ENCODE data around the gene CUX1.

Gene CUX1

DNA sequence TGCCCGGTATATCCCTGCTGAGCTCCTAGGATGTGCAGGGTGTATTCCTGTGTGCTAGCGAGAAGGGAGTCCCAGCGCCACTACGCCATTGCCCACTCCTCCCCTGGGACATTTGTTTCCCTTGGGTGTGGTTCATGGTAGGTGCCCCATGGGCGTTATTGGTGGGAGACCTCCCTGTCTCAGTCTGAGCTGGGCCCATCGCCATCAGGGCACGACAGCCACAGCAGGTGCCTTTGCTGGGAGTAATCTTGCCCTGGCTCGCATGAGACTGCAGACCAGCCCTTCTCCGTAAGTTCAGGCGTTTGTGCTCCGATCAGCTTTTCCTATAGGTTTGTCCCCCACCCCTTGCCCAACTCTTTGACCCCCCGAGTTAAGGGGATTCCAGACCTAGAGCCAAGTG is 332.0 kb downstream of the CUX1 start:
- no peak overlapping the region for H3K4me3 Mint-ChIP-seq
- peaks cover 13% of the 10 kb centered on the region for H3K36me3 Mint-ChIP-seq
- no peaks in the 10 kb centered on the region for H3K27me3 Mint-ChIP-seq
- no peaks in the 10 kb centered on the region for H3K4me1 Mint-ChIP-seq (ENCODE audit: low read depth)
- no peaks in the 10 kb centered on the region for H3K9me3 Mint-ChIP-seq (ENCODE audit: low read depth)
- H3K27ac Mint-ChIP-seq, result no peak overlapping the region

DNA sequence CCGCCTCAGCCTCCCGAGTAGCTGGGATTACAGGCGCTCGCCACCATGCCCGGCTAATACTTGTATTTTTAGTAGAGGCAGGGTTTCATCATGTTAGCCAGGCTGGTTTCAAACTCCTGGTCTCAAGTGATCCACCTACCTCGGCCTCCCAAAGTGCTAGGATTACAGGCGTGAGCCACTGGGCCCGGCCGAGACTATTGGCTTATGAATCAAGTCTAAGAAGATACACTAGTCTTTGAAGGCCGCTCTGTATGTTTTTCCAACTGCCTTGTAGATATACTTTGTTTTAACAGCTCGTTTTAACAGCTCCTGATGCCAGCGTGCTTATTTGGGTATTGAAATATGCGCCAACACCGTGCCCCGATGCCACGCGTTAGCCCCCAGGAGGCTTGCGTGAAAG is 332.8 kb downstream of the CUX1 start:
- no peaks in the 10 kb centered on the region for H3K9me3 Mint-ChIP-seq (ENCODE audit: low read depth)
- no peak overlapping the region for H3K27ac Mint-ChIP-seq
- no peaks in the 10 kb centered on the region for H3K4me1 Mint-ChIP-seq (ENCODE audit: low read depth)
- H3K27me3 Mint-ChIP-seq, result no peaks in the 10 kb centered on the region
- no peak overlapping the region for H3K4me3 Mint-ChIP-seq
- H3K36me3 Mint-ChIP-seq, result peaks cover 10% of the 10 kb centered on the region

DNA sequence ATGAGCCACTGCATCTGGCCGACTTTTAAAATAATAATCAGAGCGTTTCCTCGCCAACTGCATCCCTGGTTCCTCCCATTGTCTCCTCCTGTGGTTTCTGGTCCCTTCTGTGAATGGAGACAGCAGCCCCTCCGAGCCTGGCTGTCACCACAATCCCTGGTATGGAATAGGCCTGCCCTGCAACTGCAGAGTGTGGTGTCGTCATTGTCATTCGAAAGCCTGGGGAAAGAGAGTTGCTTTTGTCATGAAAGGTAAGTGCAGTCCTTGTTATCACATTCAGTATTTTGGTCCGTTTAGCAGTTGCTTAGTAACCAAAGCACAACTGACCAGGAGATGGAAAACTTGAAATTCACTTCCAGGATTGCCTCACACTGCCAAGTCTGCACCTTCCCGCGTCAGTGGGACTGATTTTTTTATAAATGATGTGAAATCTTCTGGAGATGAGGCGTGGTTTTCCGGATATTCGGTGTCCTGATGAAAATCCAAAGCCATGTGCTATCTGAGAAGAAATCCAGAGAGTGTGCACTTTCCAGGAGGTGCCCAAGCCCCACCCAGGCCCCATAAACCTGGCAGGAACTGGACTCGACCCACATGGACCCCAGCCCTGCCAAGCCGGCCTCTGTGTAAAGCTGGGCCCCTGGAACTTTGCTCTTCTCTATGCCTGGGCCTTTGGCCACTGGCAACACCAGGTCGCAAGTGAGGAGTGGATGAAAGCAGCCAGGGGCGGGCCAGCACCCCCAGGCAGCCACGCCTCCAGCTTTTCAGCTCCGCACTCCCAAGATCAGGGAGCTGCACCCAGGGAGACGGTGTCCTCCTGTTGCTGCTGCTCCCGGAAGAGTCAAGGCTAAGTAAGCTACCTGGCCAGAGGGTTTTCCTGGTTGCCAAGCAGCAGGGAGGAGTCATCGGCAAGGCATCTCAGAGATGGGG is 335.5 kb downstream of the CUX1 start:
- no peaks in the 10 kb centered on the region for H3K27me3 Mint-ChIP-seq
- H3K27ac Mint-ChIP-seq, result no peak overlapping the region
- H3K9me3 Mint-ChIP-seq (ENCODE audit: low read depth), result no peaks in the 10 kb centered on the region
- peaks cover 8% of the 10 kb centered on the region for H3K36me3 Mint-ChIP-seq
- no peaks in the 10 kb centered on the region for H3K4me1 Mint-ChIP-seq (ENCODE audit: low read depth)
- no peak overlapping the region for H3K4me3 Mint-ChIP-seq

DNA sequence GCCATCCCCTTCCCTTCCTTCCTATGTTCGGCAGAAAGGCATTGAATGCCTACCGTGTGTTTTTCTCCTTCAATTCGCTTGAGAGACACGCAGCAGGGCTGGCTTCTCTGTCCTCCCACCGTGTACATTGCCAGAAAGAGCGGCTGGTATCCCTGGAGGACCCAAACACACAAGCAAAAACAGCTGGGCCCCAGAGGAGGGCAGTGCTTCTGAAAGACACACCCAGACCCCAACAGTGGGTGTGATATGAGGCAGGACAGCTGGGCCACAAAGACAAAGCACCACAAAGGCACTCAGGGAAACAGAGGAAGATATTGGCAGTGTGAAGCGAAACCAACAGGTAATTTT is 336.1 kb downstream of the CUX1 start:
- no peaks in the 10 kb centered on the region for H3K27me3 Mint-ChIP-seq
- peaks cover 11% of the 10 kb centered on the region for H3K36me3 Mint-ChIP-seq
- H3K4me3 Mint-ChIP-seq, result no peak overlapping the region
- no peak overlapping the region for H3K27ac Mint-ChIP-seq
- H3K9me3 Mint-ChIP-seq (ENCODE audit: low read depth), result no peaks in the 10 kb centered on the region
- no peaks in the 10 kb centered on the region for H3K4me1 Mint-ChIP-seq (ENCODE audit: low read depth)

DNA sequence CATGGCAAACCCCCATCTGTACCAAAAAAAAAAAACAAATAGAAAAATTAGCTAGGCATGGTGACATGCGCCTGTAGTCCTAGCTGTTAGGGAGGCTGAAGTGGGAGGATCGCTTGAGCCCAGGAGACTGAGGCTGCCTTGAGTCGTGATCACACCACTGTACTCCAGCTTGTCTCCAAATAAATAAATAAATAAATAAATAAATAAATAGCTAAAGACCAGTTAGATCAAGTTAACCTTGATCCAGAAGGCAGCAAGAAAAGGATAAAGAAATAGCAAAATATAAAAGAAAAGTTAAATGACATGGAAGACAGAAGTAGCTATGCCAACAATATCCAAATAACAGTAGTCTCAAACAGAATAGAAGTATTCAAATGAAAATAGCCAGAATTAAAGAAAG is 337.0 kb downstream of the CUX1 start:
- Mint-ChIP-seq H3K27me3 (no peaks in the 10 kb centered on the region), H3K36me3 (peaks cover 11% of the 10 kb centered on the region), H3K9me3 (ENCODE audit: low read depth) (no peaks in the 10 kb centered on the region), H3K27ac (no peak overlapping the region), H3K4me3 (no peak overlapping the region), H3K4me1 (ENCODE audit: low read depth) (no peaks in the 10 kb centered on the region)

DNA sequence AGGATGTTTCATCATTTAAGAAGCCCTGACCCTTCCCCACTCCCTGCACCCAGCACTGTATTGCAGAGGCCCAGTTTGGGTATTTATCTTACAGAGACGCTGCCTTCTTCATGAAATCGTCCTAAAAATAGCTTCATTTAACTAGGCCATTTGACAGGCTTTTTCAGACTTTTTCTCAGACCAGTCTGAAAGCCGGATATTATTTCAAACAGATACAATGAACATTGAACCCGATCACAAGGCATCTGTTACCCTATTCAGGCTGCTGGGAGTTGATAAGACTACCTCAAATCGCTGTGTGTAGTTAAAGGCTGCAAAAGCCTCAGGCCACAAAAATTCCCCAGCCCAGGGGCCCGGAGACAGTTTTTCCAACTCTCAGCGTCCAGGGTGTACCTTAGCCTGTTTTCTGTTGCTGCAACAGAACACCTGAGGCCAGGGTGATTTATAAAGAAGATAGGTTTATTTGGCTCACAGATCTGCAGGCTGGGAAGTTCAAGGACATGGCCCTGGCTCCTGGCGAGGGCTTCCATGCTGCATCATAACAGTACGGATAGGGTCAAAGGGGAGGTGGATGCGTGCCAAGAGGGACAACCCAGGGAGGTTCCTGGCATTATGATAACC is 338.5 kb downstream of the CUX1 start:
- H3K9me3 Mint-ChIP-seq (ENCODE audit: low read depth), result no peaks in the 10 kb centered on the region
- H3K27me3 Mint-ChIP-seq, result no peaks in the 10 kb centered on the region
- no peaks in the 10 kb centered on the region for H3K4me1 Mint-ChIP-seq (ENCODE audit: low read depth)
- H3K27ac Mint-ChIP-seq, result no peak overlapping the region
- peaks cover 8% of the 10 kb centered on the region for H3K36me3 Mint-ChIP-seq
- H3K4me3 Mint-ChIP-seq, result no peak overlapping the region

DNA sequence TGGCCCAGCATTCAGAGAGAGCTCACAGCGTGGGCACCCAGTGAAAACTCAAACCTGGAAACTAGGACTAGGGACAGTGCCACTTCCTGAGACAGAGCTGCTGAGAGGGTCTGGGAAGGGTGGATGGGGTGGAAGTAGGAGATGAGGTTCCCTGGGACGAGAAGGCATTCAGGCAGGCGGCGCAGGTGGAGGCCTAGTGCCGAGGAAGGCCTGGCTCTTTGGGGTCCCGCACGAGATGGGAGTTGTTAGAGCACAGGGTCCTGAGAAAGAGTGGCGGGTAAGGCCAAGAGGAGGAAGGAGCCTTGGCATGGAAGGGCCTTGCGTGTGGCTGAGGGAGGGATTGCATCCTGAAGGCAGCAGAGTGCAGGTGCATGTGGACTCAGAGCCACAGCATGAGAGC is 339.4 kb downstream of the CUX1 start:
- Mint-ChIP-seq H3K27ac (no peak overlapping the region), H3K27me3 (no peaks in the 10 kb centered on the region), H3K36me3 (peaks cover 8% of the 10 kb centered on the region), H3K4me1 (ENCODE audit: low read depth) (no peaks in the 10 kb centered on the region), H3K4me3 (no peak overlapping the region), H3K9me3 (ENCODE audit: low read depth) (no peaks in the 10 kb centered on the region)

DNA sequence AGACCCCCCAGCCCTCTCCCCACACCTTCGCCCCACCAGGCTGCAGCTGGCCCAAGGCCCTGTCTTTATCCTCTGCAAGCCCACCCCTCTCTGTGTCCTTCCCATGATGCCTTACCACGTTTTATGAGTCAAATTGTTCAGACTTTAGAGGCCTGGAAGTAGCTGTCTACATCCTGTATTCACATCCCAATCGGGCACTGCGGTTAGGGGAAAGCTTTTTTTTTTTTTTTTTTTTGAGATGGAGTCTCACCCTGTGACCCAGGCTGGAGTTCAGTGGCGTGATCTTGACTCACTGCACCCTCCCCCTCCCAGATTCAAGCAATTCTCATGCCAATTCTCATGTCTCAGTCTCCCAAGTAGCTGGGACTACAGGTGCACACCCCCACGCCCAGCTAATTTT is 347.7 kb downstream of the CUX1 start:
- Mint-ChIP-seq H3K4me1 (ENCODE audit: low read depth) (no peaks in the 10 kb centered on the region), H3K4me3 (no peak overlapping the region), H3K27ac (no peak overlapping the region), H3K9me3 (ENCODE audit: low read depth) (no peaks in the 10 kb centered on the region), H3K27me3 (no peaks in the 10 kb centered on the region), H3K36me3 (peaks cover 7% of the 10 kb centered on the region)

DNA sequence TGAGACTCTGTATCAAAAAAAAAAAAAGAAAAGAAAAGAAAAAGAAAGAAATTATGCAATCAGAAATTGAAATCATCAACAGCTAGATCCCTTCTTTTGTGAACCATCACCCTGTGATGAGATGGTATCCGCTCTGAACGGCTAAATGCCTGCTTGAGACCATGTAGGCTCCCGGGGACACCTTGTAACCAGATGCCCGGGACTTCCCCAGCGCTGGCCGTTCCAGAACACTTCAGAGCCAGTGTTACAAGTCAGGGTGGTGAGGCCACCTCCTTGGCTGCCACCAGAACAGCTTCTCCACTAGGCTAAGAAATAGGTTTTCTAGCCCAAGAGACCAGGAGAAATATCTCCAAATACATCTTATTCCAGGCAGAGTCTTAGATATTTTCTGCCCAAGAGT is 349.8 kb downstream of the CUX1 start:
- no peaks in the 10 kb centered on the region for H3K4me1 Mint-ChIP-seq (ENCODE audit: low read depth)
- peaks cover 7% of the 10 kb centered on the region for H3K36me3 Mint-ChIP-seq
- no peaks in the 10 kb centered on the region for H3K9me3 Mint-ChIP-seq (ENCODE audit: low read depth)
- no peak overlapping the region for H3K27ac Mint-ChIP-seq
- no peak overlapping the region for H3K4me3 Mint-ChIP-seq
- no peaks in the 10 kb centered on the region for H3K27me3 Mint-ChIP-seq

DNA sequence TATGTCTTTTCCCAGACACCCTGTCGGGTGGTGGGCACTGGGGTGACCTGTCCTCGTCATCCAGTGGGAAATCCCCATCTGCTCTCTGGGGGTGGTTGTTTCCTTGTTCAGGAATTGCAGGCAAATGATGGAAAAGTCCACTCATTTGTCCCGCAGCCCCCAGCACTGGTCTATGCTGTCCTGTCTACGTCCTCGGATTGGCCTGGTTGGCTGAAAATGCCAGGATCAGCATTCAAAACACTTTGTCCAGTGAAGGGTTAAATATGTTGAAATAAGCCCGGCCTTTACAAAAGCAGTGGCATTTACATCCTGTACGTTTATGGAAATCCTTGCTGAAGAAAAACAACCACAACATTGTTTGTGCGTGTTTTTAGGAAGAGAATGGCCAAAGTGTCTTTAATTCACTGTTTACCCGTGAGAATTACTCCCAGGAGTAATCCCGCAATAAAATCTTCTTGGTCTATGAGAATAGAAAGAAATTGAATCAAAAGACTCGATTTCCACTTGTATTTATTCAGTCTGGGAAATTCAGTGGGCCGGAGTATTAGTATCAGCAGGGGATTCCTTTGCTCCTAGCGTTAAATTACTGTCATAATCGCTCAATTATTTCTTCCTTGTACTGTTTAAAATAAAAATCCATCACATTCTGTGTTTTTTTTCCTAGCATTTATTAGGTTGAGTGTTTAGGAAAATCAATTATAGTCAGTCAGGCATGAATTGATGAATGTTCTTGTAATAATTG is 352.4 kb downstream of the CUX1 start:
- Mint-ChIP-seq H3K36me3 (peaks cover 3% of the 10 kb centered on the region), H3K9me3 (ENCODE audit: low read depth) (no peaks in the 10 kb centered on the region), H3K27me3 (no peaks in the 10 kb centered on the region), H3K27ac (no peak overlapping the region), H3K4me1 (ENCODE audit: low read depth) (no peaks in the 10 kb centered on the region), H3K4me3 (no peak overlapping the region)

DNA sequence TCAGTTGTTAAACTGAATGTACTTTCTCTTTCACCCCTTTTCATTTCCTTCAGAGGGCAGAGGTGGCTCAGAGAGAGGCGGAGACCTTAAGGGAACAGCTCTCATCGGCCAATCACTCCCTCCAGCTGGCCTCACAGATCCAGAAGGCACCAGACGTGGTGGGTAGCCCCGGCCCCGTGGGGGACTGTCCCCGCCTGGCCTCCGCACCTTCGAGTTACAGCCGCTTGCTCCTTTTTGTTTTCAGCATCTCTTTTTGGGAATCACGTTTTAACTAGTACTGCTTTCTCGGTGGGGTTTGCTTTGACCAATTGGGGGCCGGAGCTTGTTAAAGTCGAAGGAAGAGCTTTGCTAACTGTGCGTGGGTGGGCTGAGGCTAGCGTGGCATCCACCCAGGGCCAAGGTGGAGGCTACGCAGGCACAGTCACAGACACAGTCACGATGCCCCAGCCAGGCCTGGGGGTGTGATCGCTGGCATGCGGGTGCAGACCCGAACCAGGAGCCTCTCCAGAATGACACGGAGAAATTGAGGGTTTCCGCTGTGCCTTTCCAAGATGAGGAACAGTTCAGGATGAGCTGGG is 353.1 kb downstream of the CUX1 start:
- H3K4me1 Mint-ChIP-seq (ENCODE audit: low read depth), result no peaks in the 10 kb centered on the region
- H3K27ac Mint-ChIP-seq, result no peak overlapping the region
- no peaks in the 10 kb centered on the region for H3K9me3 Mint-ChIP-seq (ENCODE audit: low read depth)
- peaks cover 3% of the 10 kb centered on the region for H3K36me3 Mint-ChIP-seq
- H3K27me3 Mint-ChIP-seq, result no peaks in the 10 kb centered on the region
- H3K4me3 Mint-ChIP-seq, result no peak overlapping the region

DNA sequence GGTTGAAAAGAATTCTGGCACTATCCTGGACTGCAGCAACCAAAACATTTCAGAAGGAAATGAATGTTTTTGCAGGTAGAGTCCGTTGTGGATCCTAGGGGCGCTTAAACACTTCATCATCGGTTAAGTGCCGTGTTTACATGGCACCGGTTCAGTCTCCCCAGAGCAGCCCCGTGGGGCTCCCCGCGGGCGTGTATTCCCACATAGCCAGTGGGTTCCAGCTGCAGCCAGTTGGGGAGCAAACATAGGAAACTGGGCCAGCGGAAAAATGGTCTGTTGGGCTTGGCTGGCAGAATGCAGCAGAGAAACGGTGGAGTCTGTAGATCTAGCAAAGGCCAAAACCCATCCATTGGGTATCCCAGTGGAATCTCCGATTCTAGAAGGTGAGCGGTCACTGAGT is 356.2 kb downstream of the CUX1 start:
- H3K36me3 Mint-ChIP-seq, result peaks cover 4% of the 10 kb centered on the region
- H3K9me3 Mint-ChIP-seq (ENCODE audit: low read depth), result no peaks in the 10 kb centered on the region
- no peak overlapping the region for H3K27ac Mint-ChIP-seq
- no peaks in the 10 kb centered on the region for H3K27me3 Mint-ChIP-seq
- H3K4me1 Mint-ChIP-seq (ENCODE audit: low read depth), result no peaks in the 10 kb centered on the region
- no peak overlapping the region for H3K4me3 Mint-ChIP-seq

DNA sequence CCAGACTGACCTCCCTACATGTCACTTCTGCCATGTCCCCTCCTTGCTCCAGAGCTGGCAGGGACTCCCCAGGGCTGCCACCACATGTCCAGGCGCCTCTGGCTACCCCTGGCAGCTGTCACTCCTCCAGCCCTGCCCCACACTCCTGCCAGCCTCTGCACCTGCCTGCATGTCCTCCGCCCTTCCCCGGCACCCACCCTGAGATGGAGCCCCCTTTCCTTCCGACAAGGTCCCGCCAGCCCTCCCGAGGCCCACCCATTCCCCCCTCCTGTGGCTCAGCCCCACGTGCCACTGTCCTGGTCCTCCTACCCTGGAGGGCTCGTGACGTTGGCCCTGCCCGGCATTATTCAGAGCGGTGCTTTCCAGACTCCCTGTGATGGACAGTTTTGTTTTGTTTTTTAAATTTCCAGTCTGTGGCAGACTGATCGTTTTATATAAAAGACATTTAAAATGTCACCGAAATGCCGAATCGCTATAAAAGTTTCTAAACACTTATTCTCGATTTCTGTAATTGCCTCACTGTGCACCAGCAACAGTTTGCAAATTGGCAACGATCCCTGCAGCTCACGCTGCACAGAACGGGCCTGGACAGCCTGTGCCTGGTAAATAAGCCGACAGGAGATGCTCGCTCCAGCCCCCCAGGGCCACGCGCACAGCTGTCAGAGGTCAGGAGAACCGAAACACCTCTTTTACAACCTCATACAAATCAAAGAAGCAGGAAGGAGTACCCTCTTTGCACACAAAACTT is 358.2 kb downstream of the CUX1 start:
- H3K27me3 Mint-ChIP-seq, result no peaks in the 10 kb centered on the region
- no peak overlapping the region for H3K27ac Mint-ChIP-seq
- H3K9me3 Mint-ChIP-seq (ENCODE audit: low read depth), result no peaks in the 10 kb centered on the region
- H3K4me1 Mint-ChIP-seq (ENCODE audit: low read depth), result no peaks in the 10 kb centered on the region
- H3K36me3 Mint-ChIP-seq, result peaks cover 4% of the 10 kb centered on the region
- no peak overlapping the region for H3K4me3 Mint-ChIP-seq

DNA sequence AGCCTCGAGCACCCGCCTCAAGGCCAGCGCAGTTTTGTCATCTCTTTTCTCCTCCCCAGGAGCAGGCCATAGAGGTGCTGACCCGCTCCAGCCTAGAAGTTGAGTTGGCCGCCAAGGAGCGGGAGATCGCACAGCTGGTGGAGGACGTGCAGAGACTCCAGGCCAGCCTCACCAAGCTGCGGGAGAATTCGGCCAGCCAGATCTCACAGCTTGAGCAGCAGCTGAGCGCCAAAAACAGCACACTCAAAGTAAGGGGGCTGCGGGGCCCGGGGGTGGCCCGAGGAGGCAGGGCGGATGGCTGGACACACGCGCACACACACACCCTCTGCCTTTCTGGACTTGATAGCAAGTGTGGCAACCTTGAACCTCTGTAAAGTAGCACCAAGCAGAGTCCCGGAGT is 361.0 kb downstream of the CUX1 start:
- peaks cover 12% of the 10 kb centered on the region for H3K36me3 Mint-ChIP-seq

More for the DNA sequence above, 361.0 kb downstream of the CUX1 start:
- Mint-ChIP-seq H3K9me3 (ENCODE audit: low read depth) (no peaks in the 10 kb centered on the region), H3K4me3 (no peak overlapping the region), H3K27ac (no peak overlapping the region), H3K4me1 (ENCODE audit: low read depth) (no peaks in the 10 kb centered on the region), H3K27me3 (no peaks in the 10 kb centered on the region)

Data from activated naive CD8-positive, alpha-beta T cell (primary cell).